Hepatocyte (in vitro differentiated cells): ENCODE results near the gene KIF1B.

Source experiments
- CTCF ChIP-seq: fragments of 200-600 bp; sonication (generic); IDR thresholded peaks from 2 replicates; pipeline ENCODE4 v1.5.1; 2016; ENCODE audit warnings: antibody characterized with exemption, mild to moderate bottlenecking; ENCODE audit not compliant: poor library complexity
- EZH2 ChIP-seq: fragments of 200-600 bp; sonication (generic); IDR thresholded peaks from 2 replicates; pipeline ENCODE4 v1.6.1; 2016; ENCODE audit warnings: antibody characterized with exemption, mild to moderate bottlenecking, borderline replicate concordance

GRCh38 chr1:10209590-10209904 is 823 bp upstream of the KIF1B start:
- TF ChIP-seq CTCF (no peak), EZH2 (no peak)
